GM19035 (cell line): Measurements from ENCODE around the gene KDM2B.
"Not testable (repeated sequence)": the region's sequence is repeated elsewhere in the genome, so short reads cannot be mapped to it uniquely, and the experiment has no call there.

ENCODE experiments used
- ATAC-seq: cut with Tn5 transposase; IDR thresholded peaks from one replicate; pipeline ENCODE4 v1.9.1; 2021; ENCODE audit not compliant: unreplicated experiment

KDM2B gene

GRCh38 chr12:121507984-121508383 is 72.8 kb downstream of the KDM2B start:
- no peak for ATAC-seq

- ATAC-seq: no peak
Observed at GRCh38 chr12:121507245-121507644, 73.6 kb downstream of the KDM2B start.

GRCh38 chr12:121505513-121505912 is 75.3 kb downstream of the KDM2B start:
- ATAC-seq: no peak

DNA sequence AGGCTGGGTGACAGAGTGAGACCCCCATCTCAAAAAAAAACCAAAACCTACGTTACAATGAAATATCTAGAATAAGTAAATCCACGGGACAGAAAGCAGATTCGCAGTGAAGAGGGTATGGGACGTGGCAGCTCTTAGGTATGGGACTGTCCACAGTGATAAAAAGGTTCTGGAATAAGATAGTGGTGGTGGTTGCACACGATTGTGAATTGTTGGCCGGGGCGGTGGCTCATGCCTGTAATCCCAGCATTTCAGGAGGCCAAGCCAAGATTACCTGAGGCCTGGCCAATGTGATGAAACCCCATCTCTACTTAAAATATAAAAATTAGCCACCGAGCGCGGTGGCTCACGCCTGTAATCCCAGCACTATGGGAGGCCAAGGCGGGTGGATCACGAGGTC is 76.3 kb downstream of the KDM2B start:
- no peak for ATAC-seq

GRCh38 chr12:121503395-121503794 is 77.4 kb downstream of the KDM2B start:
- no peak for ATAC-seq

GRCh38 chr12:121501946-121502345 is 78.9 kb downstream of the KDM2B start:
- ATAC-seq: no peak

DNA sequence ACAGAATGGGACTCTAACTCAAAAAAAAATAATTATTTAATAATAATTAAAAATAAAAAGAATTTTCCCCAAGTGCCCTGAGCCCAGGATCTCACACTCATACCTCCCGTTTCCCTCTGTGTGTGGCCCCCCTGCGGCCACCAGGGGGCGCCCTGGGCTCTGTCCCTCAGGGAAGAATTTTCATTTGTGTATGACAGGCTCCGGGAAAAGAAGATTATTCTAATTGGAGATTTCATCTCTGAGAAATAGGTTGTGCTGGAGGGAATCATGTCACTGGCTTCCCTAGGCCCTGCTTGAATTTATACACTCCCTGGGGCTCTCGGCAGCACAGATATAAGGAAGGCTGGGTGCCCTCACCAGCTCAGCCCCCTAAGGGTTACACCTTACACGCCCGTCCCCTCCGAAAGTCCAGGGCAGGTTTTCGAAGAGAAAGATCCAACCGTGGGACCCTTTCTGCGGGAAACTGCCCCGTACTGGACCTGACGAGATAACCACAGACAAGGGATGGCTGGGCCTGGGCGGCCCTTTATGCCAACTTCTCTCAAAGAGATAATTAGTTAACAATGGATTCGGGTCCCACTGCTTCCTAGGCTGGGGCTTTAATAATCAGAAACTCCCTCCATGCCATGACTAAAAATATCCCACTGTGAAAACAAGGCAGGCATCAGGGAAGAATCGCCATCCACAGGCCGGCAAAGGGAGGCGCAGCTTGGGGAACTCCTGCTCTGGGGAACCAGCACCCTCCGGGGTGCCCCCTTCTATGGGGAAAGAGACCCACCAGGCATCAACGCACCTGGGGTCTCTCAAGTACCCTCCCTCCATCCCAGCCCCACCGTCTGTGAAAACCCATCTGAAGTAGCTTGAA is 80.7 kb downstream of the KDM2B start:
- ATAC-seq: no peak

DNA sequence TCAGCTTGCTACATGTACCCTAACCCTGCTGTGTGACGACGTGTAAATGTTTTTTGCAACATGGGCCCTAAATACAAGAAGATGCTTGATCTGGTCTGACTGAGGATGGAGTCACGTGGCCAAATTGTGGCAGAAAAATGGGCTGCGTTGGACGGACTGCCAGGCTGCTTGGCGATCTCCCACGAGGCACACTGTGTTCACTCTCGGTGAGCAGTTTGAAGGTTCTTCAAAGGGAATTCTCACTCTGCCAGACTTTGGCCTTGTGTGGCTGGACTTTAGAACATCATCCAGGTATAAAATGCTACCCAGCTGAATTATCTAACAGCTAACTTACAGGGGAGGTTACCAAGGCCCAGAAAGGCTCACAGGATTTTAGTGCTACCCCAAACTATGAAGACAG is 85.1 kb downstream of the KDM2B start:
- no peak for ATAC-seq

DNA sequence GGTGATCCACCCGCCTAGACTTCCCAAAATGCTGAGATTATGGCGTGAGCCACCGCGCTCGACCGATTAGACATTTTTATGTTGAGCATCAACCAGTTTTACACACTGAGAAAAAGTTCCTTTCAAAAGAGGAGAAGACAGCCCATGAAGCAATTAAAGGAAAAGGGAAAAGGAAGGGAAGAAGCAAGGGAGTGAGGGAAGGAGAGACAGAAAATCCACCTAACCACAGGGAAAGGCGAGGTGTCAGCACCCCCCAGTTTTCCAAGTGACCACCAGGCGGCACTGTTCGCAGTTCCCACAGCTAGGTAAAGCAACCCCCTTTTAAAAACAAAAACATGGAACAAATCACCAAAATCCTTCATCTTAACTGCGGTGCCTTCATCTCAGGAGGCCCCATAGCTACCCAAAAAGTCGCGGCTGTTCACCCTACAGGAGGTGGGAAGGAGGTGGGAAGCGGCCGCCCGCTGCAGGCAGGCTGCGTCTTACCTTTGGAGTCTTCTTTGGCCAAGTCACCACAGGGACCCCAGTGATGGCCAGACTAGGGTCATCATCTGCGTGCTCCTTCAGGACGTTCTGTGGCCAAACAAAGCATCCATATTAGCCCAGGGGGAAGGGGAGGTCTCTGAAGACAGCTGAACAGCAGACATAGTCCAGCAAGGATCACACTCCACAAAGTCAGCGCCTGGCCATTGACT is 86.6 kb downstream of the KDM2B start:
- ATAC-seq: no peak

DNA sequence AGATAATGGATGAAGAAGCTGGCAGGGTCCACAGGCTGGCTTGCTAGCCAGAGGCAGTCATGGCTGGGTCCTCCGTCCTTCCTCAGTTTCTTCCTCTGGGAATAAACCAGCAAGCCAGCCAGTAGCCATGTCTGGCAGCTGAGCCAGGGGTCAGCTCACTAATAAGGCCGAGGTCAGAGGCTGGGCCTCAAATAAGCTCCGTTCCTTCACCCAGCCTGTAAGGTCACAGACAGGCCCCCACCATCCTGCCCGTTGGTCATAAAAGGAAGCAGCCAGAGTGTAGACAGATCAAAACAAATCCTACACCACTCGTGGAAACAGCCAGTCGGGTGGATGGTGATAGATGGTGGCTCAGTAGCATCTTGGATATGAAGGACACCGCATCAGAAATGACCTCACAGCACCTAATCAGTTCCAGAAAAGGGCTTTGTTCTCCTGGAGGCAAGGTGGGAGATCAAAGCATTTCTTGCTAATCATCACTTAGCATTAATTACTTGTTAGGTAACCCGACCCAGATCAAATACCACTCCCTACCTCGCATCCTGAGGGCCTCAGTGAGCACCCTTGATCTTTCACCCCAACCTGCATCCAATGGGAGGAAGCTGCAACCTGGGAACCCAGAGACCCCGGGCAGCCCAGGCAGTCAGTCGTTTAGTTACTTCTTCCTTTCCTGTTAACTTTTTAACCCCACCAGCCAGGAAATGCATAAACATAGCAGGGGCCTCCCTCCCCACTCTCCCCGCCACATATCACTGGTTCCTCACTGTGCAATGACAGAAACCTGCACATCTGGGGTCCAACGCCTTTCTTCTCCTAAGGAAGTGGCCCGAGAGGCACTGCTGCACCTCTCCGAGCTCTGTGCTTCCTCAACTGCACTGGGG is 90.2 kb downstream of the KDM2B start:
- ATAC-seq: no peak

GRCh38 chr12:121489874-121490273 is 90.9 kb downstream of the KDM2B start:
- ATAC-seq: no peak

DNA sequence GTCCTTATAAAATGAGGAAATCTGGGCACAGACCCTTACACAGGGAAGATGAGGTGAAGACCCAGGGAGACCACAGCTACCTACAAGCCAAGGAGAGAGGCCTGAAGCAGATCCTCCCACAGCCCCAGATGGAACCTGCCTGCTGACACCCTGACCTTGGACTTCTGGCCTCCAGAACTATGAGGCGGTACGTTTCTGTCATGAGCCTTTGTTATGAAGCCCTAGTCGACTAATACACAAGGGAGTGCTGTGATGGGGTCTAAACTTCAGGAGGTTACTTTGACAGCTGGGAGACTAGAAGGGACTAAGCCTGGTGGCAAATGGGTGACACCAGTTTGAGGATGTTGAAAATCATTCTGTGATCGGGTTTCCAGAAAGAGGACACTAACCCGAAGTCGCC is 95.9 kb downstream of the KDM2B start:
- ATAC-seq: no peak

GRCh38 chr12:121484564-121484963 is 96.3 kb downstream of the KDM2B start:
- not testable (repeated sequence) for ATAC-seq

DNA sequence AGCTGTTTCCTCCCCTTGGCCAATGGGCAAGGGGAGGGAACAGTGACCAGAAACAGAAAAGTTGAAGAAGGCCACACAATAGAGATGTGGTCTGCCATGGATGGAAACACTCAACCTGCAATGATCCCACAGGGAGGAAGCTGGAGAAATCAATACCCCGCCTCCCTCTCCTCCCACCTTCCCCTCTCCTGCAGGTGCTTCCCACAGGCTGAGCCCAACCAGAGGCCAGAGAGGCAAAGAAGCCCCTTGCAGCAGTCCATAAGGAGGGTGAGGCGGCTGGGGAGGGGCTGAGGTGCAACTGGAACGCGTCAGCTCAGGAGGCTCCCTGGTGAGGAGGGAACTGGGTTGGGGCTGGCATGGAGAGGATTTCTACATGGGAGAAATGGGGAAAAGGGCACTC is 96.9 kb downstream of the KDM2B start:
- ATAC-seq: no peak

GRCh38 chr12:121476477-121476876 is 104.3 kb downstream of the KDM2B start:
- ATAC-seq: no peak

GRCh38 chr12:121475279-121475678 is 105.5 kb downstream of the KDM2B start:
- ATAC-seq: no peak

- ATAC-seq: no peak
Observed at GRCh38 chr12:121472150-121472905, 108.5 kb downstream of the KDM2B start.

GRCh38 chr12:121470751-121471150 is 110.1 kb downstream of the KDM2B start:
- ATAC-seq: no peak

DNA sequence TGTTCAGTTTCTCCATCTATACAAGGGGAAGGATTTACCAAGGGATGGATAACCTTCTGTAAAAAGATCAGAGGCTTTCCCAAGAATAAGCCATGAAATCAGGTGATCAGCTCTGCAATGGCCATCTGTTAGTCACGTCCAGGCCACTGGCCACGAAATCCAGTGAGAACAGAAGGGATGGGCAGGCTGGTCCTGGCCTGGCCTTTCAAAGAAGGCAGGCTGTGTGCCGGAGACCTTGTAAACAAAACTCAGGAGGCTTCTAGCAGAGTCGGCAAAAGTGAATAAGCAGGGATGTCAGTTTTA is 112.4 kb downstream of the KDM2B start:
- ATAC-seq: no peak

DNA sequence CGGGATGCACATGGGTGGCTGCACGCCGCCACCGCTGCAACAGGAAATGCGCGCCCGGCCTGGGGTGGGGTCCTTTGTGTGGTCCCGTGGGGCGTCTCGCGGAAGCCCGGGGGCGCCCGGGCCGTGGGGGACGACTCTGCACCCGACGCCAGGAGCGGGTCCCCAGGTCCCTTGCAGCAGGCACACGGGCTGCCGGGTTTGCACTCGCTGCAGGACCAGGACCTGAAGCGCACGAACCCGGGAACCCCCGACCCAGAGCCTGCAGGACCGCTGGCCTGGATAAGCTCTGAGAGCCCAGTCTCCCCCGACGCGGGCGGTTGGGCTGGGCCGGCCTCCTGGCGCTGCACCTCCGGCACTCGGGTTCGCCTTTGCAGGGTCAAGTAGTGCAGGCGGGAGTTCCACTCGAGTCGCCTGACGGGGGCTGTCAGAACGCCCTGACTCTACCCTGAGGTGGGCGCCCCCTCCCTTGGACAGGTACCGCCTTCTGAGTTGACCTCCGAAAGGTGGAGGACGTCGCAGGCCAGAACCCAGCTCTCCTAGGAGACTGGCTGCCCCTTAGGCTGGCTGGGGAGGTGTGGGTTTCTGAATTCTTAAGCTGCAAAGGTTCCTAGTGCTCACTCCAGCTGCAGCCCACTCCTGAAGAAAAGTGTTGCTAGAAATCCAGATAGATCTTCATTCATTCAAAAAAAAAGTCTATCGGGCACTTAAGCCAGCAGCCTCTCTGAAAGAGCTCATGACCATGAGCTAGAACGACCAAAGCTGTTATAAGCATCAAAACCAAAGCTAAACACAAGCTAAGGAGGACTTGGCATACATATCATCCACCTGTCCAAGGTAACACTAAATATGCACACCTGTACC is 113.0 kb downstream of the KDM2B start:
- no peak for ATAC-seq
